Measurements from ENCODE around the gene FRK.

- TF ChIP-seq, protein P1, sequence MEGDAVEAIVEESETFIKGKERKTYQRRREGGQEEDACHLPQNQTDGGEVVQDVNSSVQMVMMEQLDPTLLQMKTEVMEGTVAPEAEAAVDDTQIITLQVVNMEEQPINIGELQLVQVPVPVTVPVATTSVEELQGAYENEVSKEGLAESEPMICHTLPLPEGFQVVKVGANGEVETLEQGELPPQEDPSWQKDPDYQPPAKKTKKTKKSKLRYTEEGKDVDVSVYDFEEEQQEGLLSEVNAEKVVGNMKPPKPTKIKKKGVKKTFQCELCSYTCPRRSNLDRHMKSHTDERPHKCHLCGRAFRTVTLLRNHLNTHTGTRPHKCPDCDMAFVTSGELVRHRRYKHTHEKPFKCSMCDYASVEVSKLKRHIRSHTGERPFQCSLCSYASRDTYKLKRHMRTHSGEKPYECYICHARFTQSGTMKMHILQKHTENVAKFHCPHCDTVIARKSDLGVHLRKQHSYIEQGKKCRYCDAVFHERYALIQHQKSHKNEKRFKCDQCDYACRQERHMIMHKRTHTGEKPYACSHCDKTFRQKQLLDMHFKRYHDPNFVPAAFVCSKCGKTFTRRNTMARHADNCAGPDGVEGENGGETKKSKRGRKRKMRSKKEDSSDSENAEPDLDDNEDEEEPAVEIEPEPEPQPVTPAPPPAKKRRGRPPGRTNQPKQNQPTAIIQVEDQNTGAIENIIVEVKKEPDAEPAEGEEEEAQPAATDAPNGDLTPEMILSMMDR (IDR thresholded peaks at IDR 0.05): no peak
- TF ChIP-seq POLR2A (IDR thresholded peaks at IDR 0.05): no peak
These were observed 49.2 kb downstream of the FRK start for GRCh38 chr6:116011520-116011919.

Data from testis (tissue), 2 donors.